Mesenchymal stem cell (in vitro differentiated cells and primary cell): ENCODE results near the gene ZPLD1.

Experiments used
- DNase-seq: peaks from one replicate; pipeline ENCODE4 v3.0.0-alpha.2; 2013
- H2AFZ ChIP-seq: one replicate; pipeline ENCODE4 v1.6.1; 2013; ENCODE audit warnings: low read depth, mild to moderate bottlenecking, control low read depth, inconsistent platforms, low read length, moderate library complexity
- H2AK5ac ChIP-seq: 2 replicates; pipeline ENCODE4 v1.6.1; 2013; ENCODE audit warnings: low read length, moderate library complexity, mild to moderate bottlenecking, inconsistent platforms; ENCODE audit not compliant: severe bottlenecking
- H2BK120ac ChIP-seq: one replicate; pipeline ENCODE4 v1.6.1; 2013; ENCODE audit warnings: low read depth, mild to moderate bottlenecking, inconsistent platforms, low read length, moderate library complexity
- H2BK12ac ChIP-seq, 2 experiments: one replicate each; pipeline ENCODE4 v1.6.1; 2013; ENCODE audit warnings: inconsistent platforms in 2 of 2, low read length in 2 of 2, mild to moderate bottlenecking in 2 of 2, moderate library complexity in 2 of 2, control low read depth in 1 of 2
- H2BK15ac ChIP-seq: one replicate; pipeline ENCODE4 v1.6.1; 2013; ENCODE audit warnings: mild to moderate bottlenecking, low read depth, inconsistent platforms; ENCODE audit not compliant: poor library complexity, severe bottlenecking
- H2BK5ac ChIP-seq: 2 replicates; pipeline ENCODE4 v1.6.1; 2013; ENCODE audit warnings: low read depth, mild to moderate bottlenecking, low read length, control low read depth, inconsistent platforms; ENCODE audit not compliant: poor library complexity, severe bottlenecking
- H3K14ac ChIP-seq, 2 experiments: one replicate each; pipeline ENCODE4 v1.6.1; 2013; ENCODE audit warnings: inconsistent platforms in 2 of 2, low read length in 2 of 2, control low read depth in 1 of 2, mild to moderate bottlenecking in 1 of 2, moderate library complexity in 1 of 2
- H3K18ac ChIP-seq, 2 experiments: one replicate each; pipeline ENCODE4 v1.6.1; 2013; ENCODE audit warnings: inconsistent platforms in 2 of 2, low read length in 2 of 2, control low read depth in 1 of 2, low read depth in 1 of 2, mild to moderate bottlenecking in 1 of 2
- H3K23ac ChIP-seq, 2 experiments: one replicate each; pipeline ENCODE4 v1.6.1; 2013; ENCODE audit warnings: inconsistent platforms in 2 of 2, low read length in 2 of 2, mild to moderate bottlenecking in 2 of 2, moderate library complexity in 2 of 2, control low read depth in 1 of 2
- H3K27ac ChIP-seq: 2 replicates; pipeline ENCODE4 v1.5.1; 2013; ENCODE audit warnings: mild to moderate bottlenecking, moderate library complexity, low read length, control low read depth, inconsistent platforms; ENCODE audit not compliant: poor library complexity, severe bottlenecking
- H3K27me3 ChIP-seq, 2 experiments: 2 replicates each; pipeline versions ENCODE4 v1.6.1 to v1.7.0; 2013; ENCODE audit warnings: low read length in 2 of 2, mild to moderate bottlenecking in 2 of 2, moderate library complexity in 2 of 2, control low read depth in 1 of 2, inconsistent platforms in 1 of 2; ENCODE audit not compliant: control insufficient read depth in 1 of 2, insufficient read depth in 1 of 2
- H3K36me3 ChIP-seq, 2 experiments: 2 replicates each; pipeline versions ENCODE4 v1.6.1 to v1.7.0; 2013; ENCODE audit warnings: low read length in 2 of 2, control low read depth in 1 of 2, inconsistent platforms in 1 of 2, low read depth in 1 of 2, mild to moderate bottlenecking in 1 of 2; ENCODE audit not compliant: insufficient read depth in 2 of 2, control insufficient read depth in 1 of 2
- H3K4ac ChIP-seq, 2 experiments: one replicate each; pipeline ENCODE4 v1.6.1; 2013; ENCODE audit warnings: inconsistent platforms in 2 of 2, low read length in 2 of 2, mild to moderate bottlenecking in 2 of 2, moderate library complexity in 2 of 2, control low read depth in 1 of 2, low read depth in 1 of 2
- H3K4me1 ChIP-seq: 2 replicates; pipeline ENCODE4 v1.6.1; 2013; ENCODE audit warnings: low read depth, low read length, control low read depth; ENCODE audit not compliant: control insufficient read depth, insufficient read depth
- H3K4me2 ChIP-seq: 2 replicates; pipeline ENCODE4 v1.6.1; 2013; ENCODE audit warnings: low read length, mild to moderate bottlenecking, inconsistent platforms; ENCODE audit not compliant: poor library complexity, severe bottlenecking
- H3K4me3 ChIP-seq, 2 experiments: 2 replicates each; pipeline versions ENCODE4 v1.5.1 to v1.7.0; 2013; ENCODE audit warnings: low read length in 2 of 2, mild to moderate bottlenecking in 2 of 2, control low read depth in 1 of 2, low read depth in 1 of 2; ENCODE audit not compliant: insufficient read depth in 1 of 2
- H3K79me1 ChIP-seq: replicated peaks from 2 replicates; pipeline ENCODE4 v1.6.1; 2013; ENCODE audit warnings: mild to moderate bottlenecking, control low read depth, low read length, inconsistent platforms; ENCODE audit not compliant: poor library complexity, severe bottlenecking
- H3K9ac ChIP-seq: 2 replicates; pipeline ENCODE4 v1.7.0; 2013; ENCODE audit warnings: mild to moderate bottlenecking, low read length, moderate library complexity
- H3K9me3 ChIP-seq: 2 replicates; pipeline ENCODE4 v1.7.0; 2013; ENCODE audit warnings: mild to moderate bottlenecking, low read length; ENCODE audit not compliant: control insufficient read depth
- H4K8ac ChIP-seq: one replicate; pipeline ENCODE4 v1.6.1; 2013; ENCODE audit warnings: inconsistent platforms, mild to moderate bottlenecking, low read length, moderate library complexity
- H4K91ac ChIP-seq: one replicate; pipeline ENCODE4 v1.6.1; 2013; ENCODE audit warnings: mild to moderate bottlenecking, low read length, inconsistent platforms
- WGBS: methylation state at CpG from one replicate; pipeline ENCODE4 v1.1.7; 2013; ENCODE audit warnings: mixed read lengths; 5-methylcytosine and 5-hydroxymethylcytosine counted together

Gene ZPLD1

DNA sequence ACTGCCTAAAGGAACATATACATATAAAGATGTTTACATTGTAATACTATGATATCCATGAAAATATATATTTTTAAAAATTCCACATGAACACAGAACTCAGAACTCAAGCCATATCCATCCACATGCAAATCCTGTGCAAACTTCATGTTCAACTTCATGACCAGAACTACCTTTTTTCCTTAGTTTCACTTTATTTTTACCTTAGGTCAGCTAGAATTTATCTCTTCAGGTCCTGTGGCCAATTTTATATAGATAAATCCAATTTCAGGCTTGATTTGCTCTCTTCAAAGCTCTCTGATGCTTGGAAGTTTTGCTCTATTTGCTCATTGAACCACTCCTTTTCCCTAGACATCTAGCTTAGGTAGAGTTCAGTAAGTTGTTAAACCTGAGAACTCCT, 38.8 kb downstream of the ZPLD1 start:
- Histone ChIP-seq H3K4me2 (no peak overlapping the region), H2AFZ (no peak overlapping the region), H3K79me1 (no peaks in the 10 kb centered on the region), H4K91ac (no peak overlapping the region), H4K8ac (no peak overlapping the region), H3K23ac (no peak overlapping the region), H3K4me3 (no peak overlapping the region), H3K18ac (no peak overlapping the region), H2BK5ac (no peak overlapping the region), H2BK12ac (no peak overlapping the region), H2BK120ac (no peak overlapping the region), H3K9ac (no peak overlapping the region), H3K36me3 (no peaks in the 10 kb centered on the region), H2BK15ac (no peak overlapping the region), H3K27me3 (no peaks in the 10 kb centered on the region), H3K4ac (no peak overlapping the region), H3K27ac (no peak overlapping the region), H2AK5ac (no peak overlapping the region), H3K4me1 (no peaks in the 10 kb centered on the region), H3K9me3 (no peaks in the 10 kb centered on the region), H3K14ac (no peak overlapping the region)
- DNase-seq, result no peak

DNA sequence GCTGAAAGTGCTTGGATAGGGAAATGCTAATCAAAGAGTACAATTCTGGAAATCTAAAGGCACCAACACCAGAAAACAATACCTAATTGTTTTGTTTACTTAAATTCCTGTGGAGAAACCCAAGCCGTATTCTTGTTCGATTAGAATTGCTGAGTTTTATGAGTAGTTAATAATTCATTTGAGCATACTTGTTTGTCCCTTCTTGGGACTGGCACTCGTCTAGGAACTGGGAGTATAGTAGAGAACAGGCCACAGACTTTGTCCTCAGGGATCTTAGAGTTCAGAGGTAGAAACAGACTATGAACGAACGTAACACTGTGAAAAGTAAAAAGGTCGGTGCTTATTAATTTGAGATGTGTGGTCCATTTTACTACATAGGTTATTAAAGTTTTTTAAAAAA, 39.4 kb downstream of the ZPLD1 start:
- Histone ChIP-seq H3K4ac (no peak overlapping the region), H4K91ac (no peak overlapping the region), H2BK120ac (no peak overlapping the region), H3K79me1 (no peaks in the 10 kb centered on the region), H2BK5ac (no peak overlapping the region), H3K9ac (no peak overlapping the region), H3K18ac (no peak overlapping the region), H2AFZ (no peak overlapping the region), H3K27ac (no peak overlapping the region), H3K14ac (no peak overlapping the region), H3K4me1 (no peaks in the 10 kb centered on the region), H3K4me3 (no peak overlapping the region), H2BK15ac (no peak overlapping the region), H3K9me3 (no peaks in the 10 kb centered on the region), H2AK5ac (no peak overlapping the region), H3K27me3 (no peaks in the 10 kb centered on the region), H4K8ac (no peak overlapping the region), H3K23ac (no peak overlapping the region), H3K36me3 (no peaks in the 10 kb centered on the region), H2BK12ac (no peak overlapping the region), H3K4me2 (no peak overlapping the region)
- 77% methylated on average over 3 of the region's 6 CpGs for WGBS
- no peak for DNase-seq

DNA sequence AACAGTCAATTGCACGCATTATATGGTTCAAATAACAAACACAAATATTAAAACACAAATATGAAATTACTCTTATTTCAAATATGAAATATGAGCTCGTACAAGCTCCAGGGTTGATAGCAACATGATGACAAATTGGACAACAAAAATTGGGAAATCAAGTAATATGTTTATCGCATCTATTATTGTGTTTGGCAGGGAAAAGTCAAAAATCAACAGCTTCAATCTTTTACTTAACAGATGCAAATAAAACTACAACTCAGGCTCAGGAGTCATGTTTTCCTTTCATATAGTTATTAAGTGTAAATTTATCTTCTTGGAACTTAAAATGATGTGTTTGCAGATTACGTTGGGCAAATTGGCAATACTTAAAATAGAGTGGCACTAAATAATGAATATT, 41.4 kb downstream of the ZPLD1 start:
- H3K36me3 ChIP-seq, result no peaks in the 10 kb centered on the region
- no peak overlapping the region for H2AFZ ChIP-seq
- H2BK15ac ChIP-seq, result no peak overlapping the region
- no peak overlapping the region for H2BK12ac ChIP-seq
- H3K79me1 ChIP-seq, result no peaks in the 10 kb centered on the region
- H2AK5ac ChIP-seq, result no peak overlapping the region
- H3K27ac ChIP-seq, result no peak overlapping the region
- H3K4me3 ChIP-seq, result no peak overlapping the region
- 80% methylated on average over 1 of the region's 4 CpGs for WGBS
- no peak overlapping the region for H3K4ac ChIP-seq
- H4K91ac ChIP-seq, result no peak overlapping the region
- H2BK5ac ChIP-seq, result no peak overlapping the region
- H3K4me2 ChIP-seq, result no peak overlapping the region
- no peaks in the 10 kb centered on the region for H3K27me3 ChIP-seq
- no peak overlapping the region for H2BK120ac ChIP-seq
- H3K23ac ChIP-seq, result no peak overlapping the region
- DNase-seq, result no peak
- H3K4me1 ChIP-seq, result no peaks in the 10 kb centered on the region
- H3K14ac ChIP-seq, result no peak overlapping the region
- no peak overlapping the region for H3K18ac ChIP-seq
- no peaks in the 10 kb centered on the region for H3K9me3 ChIP-seq
- no peak overlapping the region for H3K9ac ChIP-seq
- no peak overlapping the region for H4K8ac ChIP-seq

DNA sequence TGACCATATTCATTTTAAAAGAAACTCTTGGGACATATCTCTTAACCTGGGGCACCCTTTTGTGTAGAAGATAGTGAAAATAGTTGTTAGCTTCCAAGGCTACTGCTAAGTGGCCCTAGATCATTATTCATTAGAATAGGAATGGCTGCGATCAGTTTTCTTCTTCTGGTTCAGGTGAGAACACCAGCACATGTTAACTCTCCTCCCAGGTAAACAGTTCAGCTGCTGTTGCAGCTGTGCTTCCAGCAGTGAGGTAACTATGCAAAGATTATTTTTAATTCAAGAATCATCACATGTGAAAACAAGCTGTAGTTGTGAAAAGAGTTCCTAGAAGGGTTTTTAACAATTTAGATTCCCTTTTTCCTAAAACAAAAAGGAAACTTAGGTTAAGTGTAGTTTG, 43.3 kb downstream of the ZPLD1 start:
- Histone ChIP-seq H2BK15ac (no peak overlapping the region), H2AFZ (no peak overlapping the region), H2BK120ac (no peak overlapping the region), H4K91ac (no peak overlapping the region), H4K8ac (no peak overlapping the region), H2BK5ac (no peak overlapping the region), H2AK5ac (no peak overlapping the region), H3K23ac (no peak overlapping the region), H3K4me3 (no peak overlapping the region), H3K18ac (no peak overlapping the region), H3K9me3 (no peaks in the 10 kb centered on the region), H3K36me3 (no peaks in the 10 kb centered on the region), H3K14ac (no peak overlapping the region), H3K9ac (no peak overlapping the region), H2BK12ac (no peak overlapping the region), H3K27ac (no peak overlapping the region), H3K27me3 (no peaks in the 10 kb centered on the region), H3K4me1 (no peaks in the 10 kb centered on the region), H3K4ac (no peak overlapping the region), H3K79me1 (no peaks in the 10 kb centered on the region), H3K4me2 (no peak overlapping the region)
- DNase-seq, result no peak
- 88% methylated on average over 1 of the region's 1 CpG for WGBS
